Stimulated activated CD8-positive, alpha-beta memory T cell treated with anti-CD3 and anti-CD28 coated beads, Interleukin-12 subunit alpha, Interleukin-12 subunit beta, amount 100 ng/mL, for 4 hours (primary cell): ENCODE data around the gene CADM1.

Experiments
- DNase-seq: peaks from one replicate; pipeline ENCODE4 v3.0.0-alpha.2; 2020; ENCODE audit warnings: low read depth

CADM1 gene

DNA sequence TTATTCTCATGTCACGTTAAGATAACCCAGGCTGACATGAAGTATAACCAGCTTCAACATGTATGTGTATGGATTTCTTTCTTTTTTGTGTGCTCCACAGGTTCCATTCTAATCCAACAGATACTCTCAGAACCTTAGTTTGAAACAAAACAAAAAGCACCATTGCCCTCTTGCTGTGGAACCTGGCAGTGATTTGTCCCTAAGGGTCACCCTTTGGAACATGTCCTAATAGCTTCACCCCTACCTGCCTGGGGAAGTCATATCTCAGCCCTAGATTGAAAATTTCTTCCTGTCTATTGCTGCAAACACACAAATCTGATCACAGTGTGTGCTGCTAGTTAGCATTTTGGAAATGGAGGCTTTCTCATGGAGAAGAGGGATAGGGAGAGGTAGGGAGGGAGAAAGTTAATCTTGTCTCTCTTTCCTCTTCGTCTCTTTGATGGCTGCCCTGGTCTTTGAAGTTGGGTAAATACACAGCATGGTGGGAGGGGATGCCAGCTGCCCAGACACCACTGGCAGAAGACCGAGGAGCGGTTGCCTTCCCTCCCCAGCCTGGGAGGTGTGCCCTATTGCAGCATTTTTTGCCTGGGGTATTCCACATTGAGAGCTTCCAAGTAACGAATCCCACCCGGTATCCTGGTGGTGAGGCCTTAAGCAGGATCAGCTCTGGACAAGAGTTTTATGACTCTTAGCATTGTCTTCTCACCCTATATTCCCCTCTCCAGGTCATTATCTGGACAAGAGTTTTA lies 11.6 kb upstream of the CADM1 start:
- no peak for DNase-seq

DNA sequence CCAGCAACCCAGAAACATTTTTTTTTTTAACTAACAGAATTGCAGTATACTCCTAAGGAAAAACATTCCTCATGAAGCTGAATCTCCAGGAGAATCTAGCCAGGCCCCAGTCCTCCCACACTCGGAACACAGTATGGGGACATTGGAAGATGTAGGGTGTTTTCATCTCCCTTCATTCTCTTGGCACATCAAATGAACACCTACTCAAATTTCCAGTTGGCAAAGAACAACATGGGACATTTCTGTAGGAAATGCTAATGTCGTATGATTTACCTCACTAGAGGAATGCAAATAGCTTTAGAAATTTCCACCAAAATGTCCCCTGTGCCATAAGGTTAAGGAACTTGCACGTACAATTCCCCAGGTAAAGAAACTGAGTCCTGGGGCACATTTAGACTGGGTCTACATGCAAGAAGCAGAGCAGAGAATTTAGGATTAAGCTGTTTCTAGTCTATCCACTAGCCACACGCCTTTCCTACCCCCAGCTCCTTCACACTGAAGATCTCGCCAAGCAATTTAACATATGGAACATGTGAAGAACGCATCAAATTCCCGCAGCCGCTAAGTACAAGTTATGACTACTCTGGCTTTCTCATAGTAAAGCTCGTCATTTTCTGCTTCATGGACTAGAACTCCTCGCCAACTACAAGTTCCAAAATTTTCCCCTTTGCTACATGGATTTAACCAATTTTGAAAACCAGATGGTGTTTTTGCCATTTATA lies 2.9 kb upstream of the CADM1 start:
- no peak for DNase-seq

DNA sequence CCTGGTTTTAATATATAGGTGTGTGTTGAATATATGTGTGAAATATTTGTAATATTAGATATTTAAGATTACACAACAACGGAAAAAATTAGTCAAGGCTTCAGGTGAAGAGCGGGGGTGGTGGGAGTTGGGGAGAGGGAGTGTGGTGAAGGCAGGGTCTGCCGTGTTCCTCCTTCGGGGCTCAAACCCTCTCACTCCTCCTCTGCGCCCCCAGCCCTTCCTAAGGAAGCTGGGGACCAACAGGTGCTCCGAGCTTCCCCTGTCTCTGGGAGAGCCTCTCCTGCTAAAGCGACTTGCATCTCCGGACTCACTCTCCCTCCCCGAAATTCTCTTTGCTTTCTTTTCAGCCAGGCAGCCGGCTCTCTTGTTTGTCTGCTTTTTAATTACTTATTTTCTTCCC lies 960 bp upstream of the CADM1 start:
- DNase-seq: no peak

DNA sequence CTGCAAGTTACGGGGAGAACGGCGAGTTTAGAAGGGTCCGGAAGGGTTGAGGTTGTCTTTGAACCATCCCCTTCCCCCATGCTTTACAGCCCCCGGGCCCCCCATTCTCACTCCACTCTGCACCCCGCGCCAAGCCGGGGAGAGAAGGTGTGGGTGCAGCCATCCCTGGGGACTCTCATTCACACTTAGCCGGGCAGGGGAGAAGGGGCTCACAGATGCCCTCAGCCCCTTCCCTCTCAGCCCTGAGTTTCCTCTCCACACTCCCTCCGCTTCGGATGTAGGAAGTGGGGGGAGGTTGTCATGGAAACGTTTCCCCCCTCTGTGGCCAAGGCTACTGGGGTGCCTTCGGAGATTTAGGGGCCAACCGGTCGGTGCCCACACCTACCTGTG lies 334 bp downstream of the CADM1 start:
- peak; percentile 0 for DNase-seq

DNA sequence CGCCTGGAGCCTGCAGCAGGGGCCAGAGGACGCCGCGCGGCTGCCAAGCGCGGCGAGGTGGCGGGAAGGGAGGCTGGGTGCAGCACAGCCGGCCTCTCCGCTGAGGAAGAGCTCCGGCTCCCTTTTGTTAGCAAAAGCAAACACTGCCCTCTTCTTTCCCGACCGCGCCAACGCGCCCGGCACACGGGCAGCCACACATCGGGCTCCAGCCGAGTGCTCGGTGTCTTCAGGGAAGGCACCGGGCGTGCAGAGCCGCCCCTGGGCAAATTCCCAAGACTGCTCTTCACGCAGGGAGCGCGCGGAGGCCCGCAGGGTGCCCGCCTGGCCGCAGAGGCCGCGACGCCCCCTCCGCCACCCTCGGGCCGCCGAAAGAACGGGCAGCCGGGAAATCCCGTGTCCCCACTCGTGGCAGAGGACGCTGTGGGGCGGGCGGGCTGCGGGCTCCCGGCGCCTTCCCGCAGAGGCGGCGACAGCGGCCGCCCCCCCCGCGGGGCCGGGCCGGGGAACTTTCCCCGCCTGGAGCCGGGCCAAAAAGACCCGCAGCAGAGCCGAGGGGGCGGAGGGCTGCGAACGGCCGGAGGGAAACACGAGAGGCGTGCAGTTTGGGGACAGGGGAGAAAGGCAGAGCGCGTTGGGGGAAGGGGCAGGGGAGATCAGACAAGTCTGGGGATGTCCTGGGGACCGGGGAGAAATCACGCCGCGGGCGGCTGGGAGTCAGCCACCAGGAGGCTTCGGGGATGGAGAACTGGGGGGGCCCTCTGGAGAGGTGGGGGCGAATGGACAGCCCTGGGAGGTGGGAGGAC lies 931 bp downstream of the CADM1 start:
- DNase-seq: peak; percentile 2

DNA sequence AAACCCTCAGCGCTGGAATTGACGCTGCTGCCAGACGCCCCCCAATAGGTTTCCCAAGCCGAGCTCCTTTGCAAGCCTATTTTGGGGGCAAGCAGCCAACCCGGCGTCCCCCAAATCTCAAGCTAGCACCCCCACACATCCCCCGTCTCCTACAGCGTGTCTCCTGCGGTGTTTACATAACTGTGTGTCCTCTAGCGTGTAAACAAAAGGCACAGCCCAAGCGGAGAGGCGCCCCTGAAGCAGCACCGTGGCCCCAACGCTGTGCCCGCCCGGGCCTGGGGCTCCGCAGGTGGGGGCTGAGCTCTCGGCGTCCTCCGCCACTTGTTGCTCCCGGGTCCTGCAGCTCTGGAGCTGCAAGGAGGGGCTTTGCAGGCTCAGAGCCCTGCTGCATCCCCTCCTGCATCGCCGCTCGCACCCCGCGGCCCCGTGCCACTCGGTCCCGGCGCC lies 1.6 kb downstream of the CADM1 start:
- DNase-seq: no peak

DNA sequence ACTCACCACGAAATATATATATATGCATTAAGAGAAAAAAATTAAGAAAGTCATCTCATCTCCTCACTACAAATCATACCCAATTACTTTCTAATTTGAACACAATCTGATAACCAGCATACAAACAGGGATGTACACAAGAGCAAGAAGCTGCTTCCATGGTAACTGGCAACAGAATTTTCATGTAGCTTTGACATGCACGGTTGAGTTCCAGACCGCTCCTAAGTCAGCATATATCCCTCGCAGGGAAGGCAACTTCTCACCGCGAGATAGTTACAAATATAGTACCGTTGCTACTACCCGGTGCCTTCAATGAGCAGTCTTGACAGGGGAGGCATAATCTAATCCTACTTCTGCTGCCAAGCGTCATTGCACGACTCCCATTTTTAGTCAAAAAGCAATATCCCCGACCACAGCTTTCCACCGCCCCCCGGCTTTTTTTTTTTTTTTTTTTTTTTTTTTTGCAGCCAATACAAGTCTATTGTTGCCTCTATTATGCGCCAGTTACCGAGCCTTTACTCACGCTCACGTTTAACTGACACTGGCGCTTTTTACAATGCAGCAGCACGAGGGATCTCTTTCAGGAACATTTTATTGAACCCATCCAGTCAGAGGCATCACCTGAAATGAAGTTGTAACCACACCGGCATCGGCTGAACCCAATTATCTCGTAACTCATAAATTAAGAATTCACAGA lies 2.2 kb downstream of the CADM1 start:
- DNase-seq: no peak

DNA sequence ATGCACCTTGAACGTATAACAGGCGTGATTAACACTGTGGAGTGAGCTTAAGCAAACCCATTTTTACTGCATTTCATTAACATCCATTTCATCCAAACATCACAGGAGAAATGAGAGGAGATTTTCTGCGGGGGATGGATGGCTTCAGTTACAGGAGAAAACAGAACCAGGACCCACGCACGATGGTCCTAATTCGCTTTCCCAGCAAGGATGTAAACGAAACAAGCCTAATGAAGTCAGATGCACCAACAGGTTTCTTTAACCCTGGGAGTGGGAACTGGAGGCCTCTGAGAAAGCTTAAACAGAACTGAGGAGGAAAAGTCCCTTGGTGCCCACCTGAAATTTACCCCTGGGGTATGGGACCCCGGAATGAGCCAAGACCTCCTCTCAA lies 2.7 kb downstream of the CADM1 start:
- no peak for DNase-seq

DNA sequence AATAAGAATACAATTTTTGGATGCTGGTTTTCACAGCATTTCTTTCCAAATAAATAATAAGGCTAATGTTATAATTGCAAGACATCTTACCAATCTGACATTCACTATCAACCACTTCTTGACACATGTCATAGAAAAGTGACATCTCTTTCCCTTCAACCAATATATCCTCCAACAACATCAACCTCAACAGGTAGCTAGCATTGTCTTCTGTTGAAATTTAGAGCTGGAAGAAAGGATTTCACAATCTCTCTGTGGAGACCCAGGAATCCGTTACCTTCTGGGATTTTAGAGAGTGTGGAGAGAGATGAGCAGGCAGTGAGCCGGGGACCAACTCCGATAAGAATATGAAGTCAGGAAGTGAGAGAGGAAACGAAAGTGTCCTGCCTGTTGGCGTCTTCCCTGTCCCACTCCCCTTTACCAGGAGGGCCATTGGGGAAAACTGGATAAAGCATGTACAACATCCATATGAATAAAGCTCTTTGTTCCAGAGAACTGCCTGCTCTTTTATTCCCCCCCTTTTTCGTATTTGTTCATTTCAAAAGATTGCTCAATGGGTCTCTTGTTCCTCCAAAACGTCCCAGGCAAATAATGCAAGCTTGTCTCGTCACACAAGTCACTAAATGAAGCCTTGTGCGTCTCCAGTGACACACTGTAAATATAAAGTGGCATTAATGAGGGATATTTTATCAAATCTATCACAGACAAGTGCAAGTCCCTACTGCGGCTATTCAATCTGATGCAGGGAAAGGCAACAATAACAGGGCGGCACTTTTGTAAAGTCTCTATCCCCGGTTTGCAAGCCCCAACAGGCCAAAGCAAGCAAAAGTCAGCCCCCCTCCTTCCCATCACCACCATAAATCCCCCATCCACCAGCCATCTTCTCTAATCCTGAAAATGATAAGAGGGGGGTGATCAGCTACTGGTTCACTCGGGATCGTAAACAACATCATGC lies 3.4 kb downstream of the CADM1 start:
- no peak for DNase-seq

DNA sequence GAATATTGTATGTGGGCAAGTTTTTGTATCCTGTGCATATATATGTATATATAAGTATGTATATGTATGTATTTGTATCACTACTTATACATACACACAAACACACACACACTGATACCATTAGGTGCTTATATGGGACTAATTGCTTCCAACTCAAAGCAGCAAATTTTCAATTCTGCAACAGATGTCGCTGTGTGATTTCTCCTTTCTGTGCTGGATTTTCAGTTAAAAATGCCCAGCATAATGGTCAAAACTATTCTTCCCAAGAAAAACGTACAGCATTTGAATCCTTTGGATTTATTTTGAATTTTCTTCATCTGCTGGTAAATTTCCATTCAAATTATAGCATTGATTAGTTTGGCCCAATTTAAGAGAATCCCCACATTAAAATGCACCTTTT lies 4.3 kb downstream of the CADM1 start:
- no peak for DNase-seq

DNA sequence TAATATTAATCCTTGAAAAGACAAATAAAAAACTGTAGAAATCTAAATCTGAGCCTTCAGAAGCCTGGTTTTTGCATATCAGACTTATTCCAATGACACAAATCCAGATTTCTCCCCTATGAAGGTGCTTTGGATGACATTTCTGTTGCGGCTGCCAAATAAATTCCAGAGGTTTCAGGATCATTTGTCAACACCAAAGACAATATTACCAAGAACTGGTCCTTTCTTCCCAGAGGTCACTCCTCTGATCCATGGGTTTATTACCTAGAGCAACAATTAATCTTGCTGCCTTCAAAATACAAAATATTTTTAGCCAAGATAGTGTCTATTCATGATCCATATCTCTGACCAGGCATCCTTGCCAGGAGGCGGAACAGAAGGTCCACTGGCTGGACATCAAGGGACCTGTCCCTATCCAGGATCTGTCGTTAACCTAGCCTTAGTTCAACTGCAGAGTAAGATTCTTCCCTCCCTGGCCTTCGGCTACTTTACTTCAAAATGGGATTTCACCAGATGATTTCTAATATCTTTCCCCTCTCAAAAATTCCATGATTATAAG lies 4.9 kb downstream of the CADM1 start:
- no peak for DNase-seq

DNA sequence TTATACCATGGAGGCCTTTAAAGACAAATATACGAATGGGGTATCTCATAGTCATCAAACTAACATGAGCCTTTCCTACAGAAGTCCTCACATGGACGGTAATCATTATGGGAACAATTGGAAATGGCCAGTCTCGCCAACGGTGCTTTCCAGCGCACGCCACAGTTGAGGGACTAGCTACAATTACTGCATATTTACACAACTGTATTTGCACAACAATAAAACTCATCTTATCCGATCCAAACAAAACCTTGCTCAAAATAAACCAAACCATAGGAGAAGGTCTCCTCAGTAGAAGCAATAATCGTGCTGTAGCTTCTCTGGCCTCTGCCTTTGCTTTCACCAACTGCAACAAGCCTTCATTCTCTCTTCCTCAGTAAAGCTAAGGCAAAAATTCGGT lies 5.9 kb downstream of the CADM1 start:
- DNase-seq: no peak

DNA sequence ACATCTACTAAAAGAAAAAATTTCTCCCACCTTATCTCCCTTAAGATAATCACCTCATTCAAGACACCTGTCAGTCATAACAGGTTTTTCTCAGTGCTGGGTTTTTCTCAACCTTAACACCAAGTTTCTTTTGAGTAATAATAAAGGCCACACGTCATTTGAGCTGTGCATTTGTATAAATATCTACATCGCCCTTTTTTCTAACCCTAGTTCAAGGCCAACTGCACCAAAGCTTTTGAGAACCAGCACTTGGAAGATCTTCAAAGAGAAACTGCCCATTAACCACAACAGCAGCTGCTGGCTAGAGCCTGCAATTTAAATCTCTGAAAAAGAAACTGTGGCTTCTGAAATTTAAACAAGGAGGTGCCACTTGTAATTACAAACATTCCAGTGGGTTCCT lies 6.9 kb downstream of the CADM1 start:
- no peak for DNase-seq

DNA sequence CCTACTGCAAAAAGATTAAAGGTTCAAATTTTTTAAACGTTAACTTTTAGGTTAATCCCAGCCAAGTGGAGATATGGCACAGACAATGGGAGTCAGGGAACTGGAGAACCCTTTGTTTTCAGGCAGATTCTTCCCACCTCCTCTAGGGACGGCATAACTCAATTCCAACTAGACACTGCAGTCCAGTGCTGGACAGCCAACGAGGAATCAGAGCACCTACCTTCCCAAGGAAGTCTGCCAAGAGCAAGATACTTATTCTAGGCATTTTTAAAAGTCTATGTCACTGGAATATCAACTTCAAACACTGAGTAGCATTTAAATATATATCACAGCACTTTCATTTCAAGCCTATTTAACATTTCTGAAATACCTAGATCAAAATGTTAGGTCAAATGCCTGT lies 7.3 kb downstream of the CADM1 start:
- no peak for DNase-seq

DNA sequence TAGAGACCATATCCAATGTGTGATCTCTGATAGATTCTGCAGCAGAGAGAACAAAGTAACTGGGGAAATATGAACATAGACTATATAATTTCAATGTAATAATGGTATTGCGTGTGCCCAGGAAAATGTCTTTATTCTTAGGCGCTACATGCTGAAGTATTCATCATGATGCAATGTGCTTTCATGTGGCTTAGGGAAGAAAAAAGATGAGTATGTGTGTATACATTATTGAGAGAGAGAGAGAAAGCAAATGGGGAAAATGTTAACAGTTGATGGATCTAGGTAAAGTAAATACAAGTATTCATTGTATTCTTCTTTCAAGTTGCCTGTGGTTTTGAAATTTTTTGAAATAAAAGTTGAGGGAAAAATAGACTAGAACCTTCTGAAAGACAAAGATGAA lies 10.3 kb downstream of the CADM1 start:
- no peak for DNase-seq

DNA sequence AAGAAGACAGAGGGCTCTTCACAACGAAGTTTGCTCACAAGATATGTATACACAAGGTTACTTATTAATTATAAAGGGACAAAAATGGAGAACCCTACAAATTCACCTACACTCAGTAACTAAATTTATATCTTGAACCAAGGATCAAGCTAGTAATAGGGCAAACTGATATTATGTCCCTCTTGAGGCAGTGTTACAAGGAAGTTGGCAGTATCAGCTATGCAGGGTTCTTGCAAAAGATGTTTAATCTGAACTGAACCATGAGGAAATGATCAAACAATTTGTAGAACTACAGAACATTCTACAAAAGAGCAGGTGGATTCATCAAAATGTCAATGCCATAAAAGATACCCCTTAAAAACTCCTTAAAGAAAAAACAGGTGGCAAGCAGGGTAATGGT lies 10.7 kb downstream of the CADM1 start:
- DNase-seq: no peak

DNA sequence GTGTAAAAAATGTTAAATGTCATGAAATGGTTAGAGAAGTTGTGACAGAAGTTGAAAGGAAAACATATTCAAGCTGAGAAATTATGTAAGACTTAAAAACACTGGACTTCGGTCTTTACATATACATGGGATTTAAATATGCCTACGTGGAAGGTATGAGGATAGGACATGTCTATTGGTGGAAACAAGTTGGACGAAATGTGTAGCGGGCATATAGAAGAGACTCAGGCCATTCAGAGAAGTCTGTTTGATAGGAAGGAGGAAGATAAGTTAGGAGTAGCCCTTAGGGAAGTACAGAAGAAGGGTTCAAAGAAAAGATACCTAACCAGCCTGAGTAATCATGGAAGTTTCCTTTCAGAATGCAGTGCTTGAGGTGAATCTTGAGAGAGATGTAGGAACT lies 14.7 kb downstream of the CADM1 start:
- DNase-seq: no peak

DNA sequence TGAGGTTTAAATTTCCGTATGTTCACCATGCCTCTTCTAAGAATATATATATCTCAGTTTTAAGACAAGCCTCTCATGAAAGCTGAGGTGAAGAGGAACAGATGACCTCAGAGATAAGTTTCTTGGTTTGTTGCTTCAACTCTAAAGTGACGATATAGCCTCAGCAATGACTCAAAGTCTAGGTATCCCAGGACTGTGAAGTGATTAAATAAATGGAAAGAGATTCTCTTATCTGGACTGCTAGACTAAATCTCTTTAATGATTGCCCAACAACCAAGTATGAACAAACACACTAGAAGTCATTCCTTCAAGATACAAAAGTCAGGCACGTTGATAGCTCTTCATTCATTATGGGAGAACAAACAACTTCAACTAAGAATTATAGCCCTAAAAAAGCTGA lies 15.3 kb downstream of the CADM1 start:
- no peak for DNase-seq

DNA sequence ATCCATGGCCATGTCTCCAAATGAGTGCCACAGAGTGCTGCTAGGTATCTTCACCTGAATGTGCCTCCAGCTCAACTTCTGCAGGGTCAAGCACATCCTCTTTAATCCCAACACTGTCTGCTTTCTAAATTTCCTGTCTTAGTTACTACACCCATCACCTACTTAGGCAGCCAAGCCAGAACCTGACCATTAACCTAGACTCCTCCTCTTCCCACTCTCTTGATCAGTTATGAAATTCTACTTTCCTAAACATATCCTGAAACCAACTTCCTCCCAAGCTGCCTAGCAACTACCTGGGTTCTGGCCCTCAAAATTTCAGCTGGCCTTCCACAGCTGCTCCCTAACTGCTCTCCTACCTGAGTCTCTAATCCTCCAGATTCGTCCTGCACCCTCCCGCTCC lies 22.7 kb downstream of the CADM1 start:
- DNase-seq: no peak

DNA sequence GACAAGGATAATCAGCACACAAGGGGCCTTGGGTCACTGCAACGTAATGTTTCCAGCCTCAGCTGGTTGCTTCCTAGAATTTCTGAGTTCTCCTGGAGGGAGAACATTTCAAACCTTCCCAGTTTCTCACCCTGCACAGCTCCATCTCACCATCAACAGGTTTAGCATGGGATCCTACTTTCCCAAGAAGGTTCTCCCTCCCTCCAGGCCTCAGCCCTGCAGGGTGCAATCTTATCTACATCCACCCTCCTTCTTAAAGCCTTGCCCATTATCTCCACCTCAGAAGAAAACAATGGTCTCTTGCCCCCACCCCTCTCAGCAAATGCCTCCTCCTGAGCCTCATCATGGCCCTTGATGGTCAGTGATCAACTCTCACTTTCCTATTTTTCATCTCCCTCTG lies 23.6 kb downstream of the CADM1 start:
- no peak for DNase-seq

DNA sequence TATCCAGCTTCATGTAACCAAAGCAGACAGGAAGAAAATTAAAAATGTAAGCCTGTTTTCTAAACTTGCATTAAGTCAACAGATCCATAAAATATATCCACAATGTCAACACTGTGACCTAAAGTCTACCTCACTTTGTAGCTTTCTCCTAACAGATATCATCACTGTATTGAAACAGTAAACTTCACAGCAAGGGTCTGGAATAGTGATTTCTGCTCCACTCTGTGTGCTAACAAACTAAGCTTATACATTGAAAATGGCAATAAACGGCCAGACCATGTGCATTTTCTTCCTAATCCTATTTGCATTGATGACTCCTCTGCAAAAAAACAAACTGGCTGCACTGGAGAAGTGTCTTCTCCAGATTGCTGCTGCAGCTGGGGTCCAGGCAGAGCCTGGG lies 26.8 kb downstream of the CADM1 start:
- no peak for DNase-seq
